ENCODE data around the gene ATP1A4.

The ATP1A4 gene

GRCh38 chr1:160171354-160171753, 20.0 kb downstream of the ATP1A4 start:
- no peak for DNase-seq (ENCODE audit: low read depth in 3 of 3, low spot score in 1 of 3)

- no peak for DNase-seq (ENCODE audit: low read depth in 3 of 3, low spot score in 1 of 3)
Measured at GRCh38 chr1:160171980-160172379, 20.6 kb downstream of the ATP1A4 start.

GRCh38 chr1:160177231-160177630, 25.8 kb downstream of the ATP1A4 start:
- DNase-seq (ENCODE audit: low read depth in 3 of 3, low spot score in 1 of 3) = no peak

GRCh38 chr1:160177667-160178066, 26.3 kb downstream of the ATP1A4 start:
- DNase-seq (ENCODE audit: low read depth in 3 of 3, low spot score in 1 of 3) = no peak

- no peak for DNase-seq (ENCODE audit: low read depth in 3 of 3, low spot score in 1 of 3)
Measured at GRCh38 chr1:160178731-160179130, 27.3 kb downstream of the ATP1A4 start.

- no peak for DNase-seq (ENCODE audit: low read depth in 3 of 3, low spot score in 1 of 3)
Measured at GRCh38 chr1:160179336-160179735, 27.9 kb downstream of the ATP1A4 start.

GRCh38 chr1:160186246-160186645, 34.8 kb downstream of the ATP1A4 start:
- DNase-seq (ENCODE audit: low read depth in 3 of 3, low spot score in 1 of 3) = no peak

GRCh38 chr1:160186729-160187128, 35.3 kb downstream of the ATP1A4 start:
- no peak for DNase-seq (ENCODE audit: low read depth in 3 of 3, low spot score in 1 of 3)

GRCh38 chr1:160187407-160187806, 36.0 kb downstream of the ATP1A4 start:
- no peak for DNase-seq (ENCODE audit: low read depth in 3 of 3, low spot score in 1 of 3)

- DNase-seq (ENCODE audit: low read depth in 3 of 3, low spot score in 1 of 3) = no peak
Measured at GRCh38 chr1:160188341-160188740, 36.9 kb downstream of the ATP1A4 start.

GRCh38 chr1:160189649-160190625, 38.5 kb downstream of the ATP1A4 start, which contains the start of gene CASQ1:
TSS of gene CASQ1 (plus strand) at chr1:160190575. CDS start at chr1:160190752, 177 bp downstream.
- DNase-seq (ENCODE audit: low read depth in 3 of 3, low spot score in 1 of 3) = no peak

- no peak for DNase-seq (ENCODE audit: low read depth in 3 of 3, low spot score in 1 of 3)
Measured at GRCh38 chr1:160191756-160192155, 40.4 kb downstream of the ATP1A4 start.

- DNase-seq (ENCODE audit: low read depth in 3 of 3, low spot score in 1 of 3) = no peak
Measured at GRCh38 chr1:160192234-160192633, 40.8 kb downstream of the ATP1A4 start.

GRCh38 chr1:160193091-160193819, 41.9 kb downstream of the ATP1A4 start:
- peak; percentile 47 to 74 (median 64) for DNase-seq (ENCODE audit: low read depth in 3 of 3, low spot score in 1 of 3)

GRCh38 chr1:160193832-160194736, 42.7 kb downstream of the ATP1A4 start:
- no peak for DNase-seq (ENCODE audit: low read depth in 3 of 3, low spot score in 1 of 3)

- DNase-seq (ENCODE audit: low read depth in 3 of 3, low spot score in 1 of 3) = no peak
Measured at GRCh38 chr1:160194737-160195059, 43.3 kb downstream of the ATP1A4 start.

- no peak for DNase-seq (ENCODE audit: low read depth in 3 of 3, low spot score in 1 of 3)
Measured at GRCh38 chr1:160196143-160196542, 44.7 kb downstream of the ATP1A4 start.

GRCh38 chr1:160197231-160197630, 45.8 kb downstream of the ATP1A4 start:
- DNase-seq (ENCODE audit: low read depth in 3 of 3, low spot score in 1 of 3) = no peak

- DNase-seq (ENCODE audit: low read depth in 3 of 3, low spot score in 1 of 3) = no peak
Measured at GRCh38 chr1:160200786-160201185, 49.4 kb downstream of the ATP1A4 start.

GRCh38 chr1:160204526-160205241, 53.3 kb downstream of the ATP1A4 start:
- DNase-seq (ENCODE audit: low read depth in 3 of 3, low spot score in 1 of 3) = no peak

Measured in stimulated activated CD4-positive, alpha-beta T cell treated with anti-CD3 and anti-CD28 coated beads, TNF-alpha, amount 100 ng/mL, for 1 hour (primary cell).